HEK293T (cell line): ENCODE measurements around the gene LGR6.

Source experiments
- ARNT ChIP-seq: fragments of 450-650 bp; IDR thresholded peaks from 2 replicates; pipeline ENCODE4 v1.6.1; 2017; ENCODE audit warnings: mild to moderate bottlenecking
- BHLHE40 ChIP-seq: fragments of 450-650 bp; IDR thresholded peaks from 2 replicates; pipeline ENCODE4 v1.6.1; 2016; ENCODE audit warnings: mild to moderate bottlenecking, moderate library complexity, borderline replicate concordance
- CTBP1 ChIP-seq: fragments of 450-650 bp; IDR thresholded peaks from 2 replicates; pipeline ENCODE4 v1.6.1; 2016; ENCODE audit warnings: borderline replicate concordance
- ELF4 ChIP-seq: fragments of 450-650 bp; IDR thresholded peaks from 2 replicates; pipeline ENCODE4 v1.6.1; 2017; ENCODE audit warnings: antibody characterized with exemption
- FOXA1 ChIP-seq: fragments of 450-650 bp; IDR thresholded peaks from 2 replicates; pipeline ENCODE4 v1.6.1; 2016; ENCODE audit warnings: mild to moderate bottlenecking
- FOXK2 ChIP-seq: fragments of 450-650 bp; IDR thresholded peaks from 2 replicates; pipeline ENCODE4 v1.6.1; 2016; ENCODE audit warnings: mild to moderate bottlenecking
- FOXM1 ChIP-seq: fragments of 450-650 bp; IDR thresholded peaks from 2 replicates; pipeline ENCODE4 v1.6.1; 2017; ENCODE audit warnings: mild to moderate bottlenecking, borderline replicate concordance
- HDGF ChIP-seq: fragments of 450-650 bp; IDR thresholded peaks from 2 replicates; pipeline ENCODE4 v1.6.1; 2017; ENCODE audit warnings: antibody characterized with exemption, borderline replicate concordance
- LEF1 ChIP-seq: fragments of 450-650 bp; IDR thresholded peaks from 2 replicates; pipeline ENCODE4 v1.6.1; 2017; ENCODE audit warnings: mild to moderate bottlenecking, borderline replicate concordance
- SP1 ChIP-seq: fragments of 450-650 bp; IDR thresholded peaks from 2 replicates; pipeline ENCODE4 v1.6.1; 2017
- SUZ12 ChIP-seq: fragments of 450-650 bp; IDR thresholded peaks from 2 replicates; pipeline ENCODE4 v1.6.1; 2016; ENCODE audit warnings: mild to moderate bottlenecking
- TARDBP ChIP-seq: fragments of 450-650 bp; IDR thresholded peaks from 2 replicates; pipeline ENCODE4 v1.6.1; 2016
- ZNF384 ChIP-seq: fragments of 450-650 bp; IDR thresholded peaks from 2 replicates; pipeline ENCODE4 v1.6.1; 2016
- TF ChIP-seq, protein P1 (sequence below): fragments of 450-650 bp; IDR thresholded peaks from 2 replicates; pipeline ENCODE4 v1.6.1; 2016

DNA sequence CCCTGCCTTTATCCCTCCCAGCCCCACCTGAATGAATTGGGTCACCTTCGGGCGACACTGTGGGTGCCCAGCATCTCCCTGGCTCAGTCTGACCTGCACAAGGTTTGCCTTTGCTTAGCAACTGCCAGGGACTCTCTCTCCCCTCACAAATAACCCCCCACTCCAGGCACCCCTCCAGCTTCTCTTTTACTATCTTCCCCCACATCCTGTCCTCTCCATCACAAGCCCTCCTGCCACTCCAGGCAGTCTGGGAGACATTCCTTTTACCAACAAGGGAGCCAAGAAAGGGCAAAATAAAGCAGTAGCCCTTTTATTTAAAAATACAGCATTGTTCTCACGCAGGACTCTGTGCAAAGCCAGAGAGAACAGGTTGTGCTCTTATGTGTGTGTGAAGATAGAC lies 23.9 kb downstream of the LGR6 start:
- TF ChIP-seq SUZ12 (no peak), ZNF384 (no peak), FOXK2 (no peak), SP1 (no peak), HDGF (no peak), LEF1 (no peak), FOXM1 (no peak), ELF4 (no peak), ARNT (no peak), CTBP1 (no peak), BHLHE40 (no peak), FOXA1 (no peak), TARDBP (no peak)
- TF ChIP-seq, protein P1, sequence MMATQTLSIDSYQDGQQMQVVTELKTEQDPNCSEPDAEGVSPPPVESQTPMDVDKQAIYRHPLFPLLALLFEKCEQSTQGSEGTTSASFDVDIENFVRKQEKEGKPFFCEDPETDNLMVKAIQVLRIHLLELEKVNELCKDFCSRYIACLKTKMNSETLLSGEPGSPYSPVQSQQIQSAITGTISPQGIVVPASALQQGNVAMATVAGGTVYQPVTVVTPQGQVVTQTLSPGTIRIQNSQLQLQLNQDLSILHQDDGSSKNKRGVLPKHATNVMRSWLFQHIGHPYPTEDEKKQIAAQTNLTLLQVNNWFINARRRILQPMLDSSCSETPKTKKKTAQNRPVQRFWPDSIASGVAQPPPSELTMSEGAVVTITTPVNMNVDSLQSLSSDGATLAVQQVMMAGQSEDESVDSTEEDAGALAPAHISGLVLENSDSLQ, result no peak
